Stimulated activated effector memory CD8-positive, alpha-beta T cell treated with anti-CD3 and anti-CD28 coated beads, Interleukin-12 subunit alpha, Interleukin-12 subunit beta, amount 100 ng/mL, for 72 hours (primary cell): ENCODE measurements around the gene GNAI3.

Experiments used
- ATAC-seq: fragments of 150-1000 bp; cut with Tn5 transposase; 2 replicates; pipeline ENCODE4 v1.10.0; 2021
- DNase-seq, 2 donors: peaks; one replicate each; pipeline ENCODE4 v3.0.0; 2021 to 2022; ENCODE audit warnings: low spot score in 2 of 2
- H3K27ac Mint-ChIP-seq: one replicate; pipeline ENCODE4 v1.8.0; 2022; ENCODE audit warnings: mild to moderate bottlenecking, mixed read lengths
- H3K36me3 Mint-ChIP-seq: one replicate; pipeline ENCODE4 v1.8.0; 2022; ENCODE audit warnings: mild to moderate bottlenecking, mixed read lengths
- H3K4me1 Mint-ChIP-seq: one replicate; pipeline ENCODE4 v1.8.0; 2022; ENCODE audit warnings: mixed read lengths
- H3K4me3 Mint-ChIP-seq: one replicate; pipeline ENCODE4 v1.8.0; 2022; ENCODE audit warnings: mild to moderate bottlenecking, mixed read lengths
- H3K9me3 Mint-ChIP-seq: one replicate; pipeline ENCODE4 v1.8.0; 2022; ENCODE audit warnings: mixed read lengths

Gene GNAI3

GRCh38 chr1:109534307-109534858, 14.0 kb upstream of the GNAI3 start:
- no peak for ATAC-seq
- peaks cover 22% of the 10 kb centered on the region for H3K4me1 Mint-ChIP-seq

GRCh38 chr1:109535481-109535880, 12.9 kb upstream of the GNAI3 start:
- Mint-ChIP-seq H3K9me3 (no peaks in the 10 kb centered on the region), H3K36me3 (no peaks in the 10 kb centered on the region), H3K27ac (peak overlapping the region; percentile 38), H3K4me1 (peaks cover 22% of the 10 kb centered on the region), H3K4me3 (no peak overlapping the region)
- ATAC-seq (no peak), DNase-seq (no peak)

More at GRCh38 chr1:109534307-109534858, 14.0 kb upstream of the GNAI3 start:
- Mint-ChIP-seq H3K27ac (no peak overlapping the region), H3K36me3 (no peaks in the 10 kb centered on the region), H3K9me3 (no peaks in the 10 kb centered on the region), H3K4me3 (no peak overlapping the region)
- DNase-seq: no peak

- Mint-ChIP-seq H3K9me3 (no peaks in the 10 kb centered on the region), H3K4me1 (peaks cover 19% of the 10 kb centered on the region), H3K36me3 (no peaks in the 10 kb centered on the region), H3K27ac (peak overlapping the region; percentile 38), H3K4me3 (no peak overlapping the region)
- ATAC-seq (no peak), DNase-seq (no peak)
Measured at GRCh38 chr1:109535971-109536491, 12.4 kb upstream of the GNAI3 start.

GRCh38 chr1:109537450-109538178, 10.8 kb upstream of the GNAI3 start:
- Mint-ChIP-seq H3K4me1 (peaks cover 6% of the 10 kb centered on the region), H3K36me3 (no peaks in the 10 kb centered on the region), H3K4me3 (no peak overlapping the region), H3K27ac (no peak overlapping the region), H3K9me3 (no peaks in the 10 kb centered on the region)
- ATAC-seq (no peak), DNase-seq (no peak)

- no peak for ATAC-seq
- DNase-seq: no peak
- no peak overlapping the region for H3K4me3 Mint-ChIP-seq
- H3K4me1 Mint-ChIP-seq: no peaks in the 10 kb centered on the region
- no peak overlapping the region for H3K27ac Mint-ChIP-seq
- no peaks in the 10 kb centered on the region for H3K36me3 Mint-ChIP-seq
- H3K9me3 Mint-ChIP-seq: no peaks in the 10 kb centered on the region
Measured at GRCh38 chr1:109538827-109539555, 9.4 kb upstream of the GNAI3 start.

- H3K36me3 Mint-ChIP-seq: no peaks in the 10 kb centered on the region
- H3K9me3 Mint-ChIP-seq: no peaks in the 10 kb centered on the region
- no peak within 1 kb of the TSS for H3K27ac Mint-ChIP-seq
- H3K4me3 Mint-ChIP-seq: no peak within 1 kb of the TSS
- H3K4me1 Mint-ChIP-seq: no peaks in the 10 kb centered on the region
- ATAC-seq: no peak
- DNase-seq: no peak
Measured at GRCh38 chr1:109539676-109540075, 8.7 kb upstream of the GNAI3 start, which contains the start of gene GPR61. Gene GPR61, plus strand, starts transcription at chr1:109539872. Its CDS starts 3,151 bp downstream, at chr1:109543023.

- no peaks in the 10 kb centered on the region for H3K9me3 Mint-ChIP-seq
- H3K27ac Mint-ChIP-seq: no peak overlapping the region
- peaks cover under 1% of the 10 kb centered on the region for H3K4me1 Mint-ChIP-seq
- no peak overlapping the region for H3K4me3 Mint-ChIP-seq
- no peaks in the 10 kb centered on the region for H3K36me3 Mint-ChIP-seq
- DNase-seq (no peak), ATAC-seq (no peak)
Measured at GRCh38 chr1:109541102-109541501, 7.3 kb upstream of the GNAI3 start.

GRCh38 chr1:109542657-109543056, 5.8 kb upstream of the GNAI3 start:
- ATAC-seq (no peak), DNase-seq (no peak)
- H3K4me1 Mint-ChIP-seq: peaks cover 15% of the 10 kb centered on the region
- H3K9me3 Mint-ChIP-seq: no peaks in the 10 kb centered on the region
- H3K27ac Mint-ChIP-seq: no peak overlapping the region
- no peaks in the 10 kb centered on the region for H3K36me3 Mint-ChIP-seq
- H3K4me3 Mint-ChIP-seq: no peak overlapping the region

- Mint-ChIP-seq H3K9me3 (no peaks in the 10 kb centered on the region), H3K36me3 (peaks cover 7% of the 10 kb centered on the region), H3K4me3 (no peak overlapping the region), H3K4me1 (peaks cover 20% of the 10 kb centered on the region), H3K27ac (no peak overlapping the region)
- DNase-seq: no peak
- no peak for ATAC-seq
Measured at GRCh38 chr1:109543283-109543987, 5.0 kb upstream of the GNAI3 start.

- ATAC-seq (no peak), DNase-seq (no peak)
- H3K27ac Mint-ChIP-seq: peak overlapping the region; percentile 13
- H3K4me3 Mint-ChIP-seq: no peak overlapping the region
- H3K36me3 Mint-ChIP-seq: peaks cover 13% of the 10 kb centered on the region
- peaks cover 27% of the 10 kb centered on the region for H3K4me1 Mint-ChIP-seq
- H3K9me3 Mint-ChIP-seq: no peaks in the 10 kb centered on the region
Measured at GRCh38 chr1:109543988-109544735, 4.3 kb upstream of the GNAI3 start.

GRCh38 chr1:109546311-109547109, 1.9 kb upstream of the GNAI3 start:
- ATAC-seq: peak; percentile 58
- Mint-ChIP-seq H3K36me3 (peaks cover 16% of the 10 kb centered on the region), H3K9me3 (no peaks in the 10 kb centered on the region), H3K27ac (peak overlapping the region; percentile 98), H3K4me1 (peaks cover 42% of the 10 kb centered on the region), H3K4me3 (peak overlapping the region; percentile 97)
- peak; percentile 78 to 91 for DNase-seq

GRCh38 chr1:109547463-109548320, 723 bp upstream of the GNAI3 start:
- Mint-ChIP-seq H3K9me3 (no peaks in the 10 kb centered on the region), H3K4me1 (peaks cover 45% of the 10 kb centered on the region), H3K36me3 (peaks cover 22% of the 10 kb centered on the region), H3K27ac (peak overlapping the region; percentile 98), H3K4me3 (peak overlapping the region; percentile 97)
- ATAC-seq (peak; percentile 12), DNase-seq (peak in 1 of 2 donors; percentile 72)

- Mint-ChIP-seq H3K9me3 (no peaks in the 10 kb centered on the region), H3K36me3 (peaks cover 22% of the 10 kb centered on the region), H3K4me1 (peaks cover 71% of the 10 kb centered on the region), H3K4me3 (no peak overlapping the region), H3K27ac (peak overlapping the region; percentile 11)
- DNase-seq (no peak), ATAC-seq (no peak)
Measured at GRCh38 chr1:109556563-109556962, 8.1 kb downstream of the GNAI3 start.
